GM10847 (cell line): ENCODE results near the gene NKX6-2.

Experiments
- POLR2A ChIP-seq: IDR thresholded peaks from 2 replicates; pipeline ENCODE4 v1.6.1; 2011; ENCODE audit not compliant: insufficient read length; ENCODE audit errors: extremely low read depth

The NKX6-2 gene

DNA sequence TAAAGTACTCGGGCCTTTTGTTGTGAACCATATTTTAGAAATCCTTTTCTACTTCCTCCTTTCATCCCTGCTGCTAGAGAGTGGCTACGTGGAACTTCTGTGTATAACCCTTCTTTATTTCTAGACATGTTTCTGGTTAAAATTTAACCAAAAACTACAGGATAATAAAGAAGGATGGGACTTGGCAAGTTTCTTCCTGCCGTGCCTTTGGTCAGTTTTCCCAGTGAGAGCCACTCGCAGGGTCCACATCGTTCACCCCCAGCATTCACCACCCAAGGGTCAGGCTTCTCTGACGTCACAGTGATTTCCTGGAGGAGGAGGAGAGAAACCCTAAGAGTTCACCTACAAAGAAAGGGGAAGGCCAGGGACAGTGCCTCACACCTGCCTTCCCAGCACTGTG lies 45.4 kb downstream of the NKX6-2 start:
- no peak for TF ChIP-seq POLR2A

DNA sequence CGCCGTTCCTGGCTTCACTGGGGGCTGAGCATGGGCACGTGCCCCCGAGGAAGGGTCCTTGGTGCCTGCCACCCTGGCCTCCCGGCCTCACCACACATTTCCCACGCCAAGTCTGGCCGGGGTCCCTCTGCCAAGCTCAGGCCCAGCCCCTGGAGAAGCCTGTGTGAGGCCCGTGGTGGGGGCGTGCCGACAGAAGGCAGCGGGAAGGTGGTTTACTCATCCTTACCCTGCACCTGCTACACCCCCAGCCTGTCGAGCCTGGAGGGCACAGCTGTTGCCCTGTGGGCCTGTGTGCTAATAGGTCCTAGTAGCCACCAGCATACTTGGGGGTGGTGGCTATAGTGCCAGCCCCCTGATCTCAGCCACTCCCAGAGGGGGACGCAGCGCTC lies 46.7 kb downstream of the NKX6-2 start:
- TF ChIP-seq POLR2A = no peak

- no peak for TF ChIP-seq POLR2A
Measured at GRCh38 chr10:132738454-132739224, 47.3 kb downstream of the NKX6-2 start.

DNA sequence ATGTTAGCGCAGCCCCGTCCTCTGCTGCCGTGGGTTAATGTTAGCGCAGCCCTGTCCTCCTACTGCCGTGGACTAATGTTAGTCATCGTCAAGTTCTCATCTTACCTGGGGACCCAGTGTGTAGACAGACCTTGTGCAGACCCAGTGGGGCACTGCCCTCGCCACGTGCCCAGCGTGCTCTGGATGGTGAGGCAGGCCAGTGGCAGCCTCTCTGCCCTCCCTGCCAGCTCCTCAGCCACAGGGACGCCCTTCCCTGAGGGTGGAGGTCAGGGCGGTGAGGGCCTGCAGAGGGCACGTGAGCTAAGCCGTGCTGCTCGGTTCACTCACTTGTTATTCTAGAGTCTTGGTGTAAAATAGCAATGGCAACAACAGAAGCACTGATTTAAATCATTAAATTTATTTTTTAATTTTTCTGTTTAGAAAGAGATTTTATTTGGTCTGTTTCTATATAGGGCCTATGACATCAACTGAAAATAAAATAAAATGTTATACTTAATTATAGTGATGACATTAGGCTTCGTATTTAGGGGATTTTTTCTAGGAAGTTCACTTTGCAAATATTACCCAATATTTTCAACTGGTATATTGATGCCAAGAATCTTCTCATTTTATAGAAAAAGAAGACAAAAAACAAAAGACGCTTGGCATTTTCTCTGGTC lies 48.4 kb downstream of the NKX6-2 start:
- no peak for TF ChIP-seq POLR2A

- TF ChIP-seq POLR2A = no peak
Measured at GRCh38 chr10:132735923-132736391, 50.0 kb downstream of the NKX6-2 start.

DNA sequence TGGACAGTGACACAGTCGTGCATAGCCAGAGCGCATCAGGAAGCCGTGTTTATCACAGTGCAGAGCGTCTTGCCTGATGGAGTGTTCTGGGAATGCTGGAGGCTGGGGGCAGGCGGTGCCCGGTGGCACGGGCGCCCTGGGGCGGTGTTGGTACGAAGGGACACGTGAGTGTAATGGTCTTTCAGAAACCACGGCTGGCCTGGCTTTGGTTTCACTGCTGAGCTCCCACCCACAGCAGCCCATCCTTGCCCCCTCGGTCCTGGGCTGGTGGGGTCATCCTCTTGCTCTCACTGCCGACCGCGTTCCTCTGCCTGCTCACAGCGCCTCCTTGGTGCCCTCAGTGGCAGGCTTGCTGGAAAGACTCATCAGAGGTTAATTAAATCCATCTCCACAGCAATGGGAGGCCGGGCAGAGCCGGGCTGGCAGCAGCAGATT lies 50.6 kb downstream of the NKX6-2 start:
- no peak for TF ChIP-seq POLR2A

DNA sequence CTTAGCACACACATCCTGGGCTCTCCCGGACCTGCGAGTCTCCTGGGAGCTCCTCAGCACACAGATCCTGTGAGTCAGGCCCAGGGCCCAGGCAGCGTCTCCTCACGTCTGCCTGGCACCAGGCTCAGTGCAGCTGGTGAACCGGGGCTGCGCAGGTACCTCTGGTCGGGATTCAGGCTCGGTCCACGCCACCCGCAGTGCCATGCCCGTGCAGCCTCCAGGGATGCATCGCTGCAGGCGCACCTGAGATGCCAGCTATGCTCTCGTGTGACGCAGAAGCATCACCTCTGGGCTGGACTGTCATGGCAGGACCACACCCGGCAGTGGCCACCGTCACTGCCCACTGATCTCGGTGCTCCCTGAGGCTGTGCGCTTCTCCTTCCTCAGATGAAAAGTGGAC lies 52.0 kb downstream of the NKX6-2 start:
- no peak for TF ChIP-seq POLR2A
